ENCODE measurements around the gene FSTL5. TPM values are rescaled to one million over a fixed set of nuclear protein-coding genes. Genes with fewer than 3 reads are reported as not detected.
"Not testable (repeated sequence)": the region's sequence is repeated elsewhere in the genome, so short reads cannot be mapped to it uniquely, and the experiment has no call there.

Gene FSTL5
- total and polyA plus RNA-seq, 2 donors (not counting 3 experiments of a cell fraction or from before 2014, with no cell fraction given): 1.3 to 1.9 TPM

DNA sequence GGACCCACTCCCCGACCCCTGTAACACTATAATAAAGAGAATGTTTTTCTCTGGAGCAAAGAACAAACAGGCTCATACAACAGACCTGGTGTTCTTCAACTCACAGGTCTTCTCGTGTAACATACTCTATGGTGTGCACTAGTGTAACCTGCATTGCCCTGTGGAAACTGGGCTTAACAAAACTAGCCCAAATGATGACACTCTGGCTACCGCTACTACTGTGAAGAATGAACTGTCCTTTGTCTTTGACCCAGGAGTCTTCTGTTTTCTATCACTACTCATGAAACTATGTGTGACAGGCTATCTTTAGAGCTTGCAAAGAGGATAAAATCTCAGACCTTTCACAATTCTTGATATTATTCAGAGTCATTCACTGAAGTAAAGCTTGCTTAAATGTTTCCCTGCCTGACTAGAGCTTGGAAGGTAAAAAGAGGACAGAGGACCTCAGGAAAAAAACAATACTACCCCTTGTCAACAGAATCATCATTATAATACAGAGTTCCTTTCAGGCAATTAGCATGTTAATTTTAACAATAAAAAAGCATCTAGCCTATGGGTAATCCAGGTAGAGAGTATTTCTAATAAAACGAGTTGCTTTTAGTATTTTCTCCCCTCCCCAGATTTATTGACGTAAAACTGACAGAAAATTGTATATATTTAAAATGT lies 59.2 kb downstream of the FSTL5 start:
- CTCF ChIA-PET: no interaction called here
- no peaks in the 10 kb centered on the region for H3K79me2 ChIP-seq (ENCODE audit: control insufficient read depth, insufficient read depth, low read length)
- no peak for DNase-seq (ENCODE audit: low read depth, low spot score)
- no peaks in the 10 kb centered on the region for H3K9me1 ChIP-seq (replicated peaks; ENCODE audit: control insufficient read depth, extremely low read depth, insufficient read depth, low read length)
- POLR2A ChIA-PET: no interaction called here
- FAIRE-seq: no peak
- no peak overlapping the region for H2AFZ ChIP-seq (ENCODE audit: low read depth, low read length)
- H3K9me3 ChIP-seq (replicated peaks; ENCODE audit: control insufficient read depth, insufficient read depth, low read length): no peaks in the 10 kb centered on the region
- H3K4me3 ChIP-seq (replicated peaks in 1 of 3; ENCODE audit: insufficient read depth in 1 of 3, low read depth in 1 of 3, low read length in 3 of 3): no peak overlapping the region
- no peaks in the 10 kb centered on the region for H3K36me3 ChIP-seq (ENCODE audit: control insufficient read depth in 2 of 2, extremely low read depth in 1 of 2, insufficient read depth in 2 of 2, low read length in 2 of 2)
- no peaks in the 10 kb centered on the region for H4K20me1 ChIP-seq (replicated peaks; ENCODE audit: control insufficient read depth, extremely low read depth, insufficient read depth, low read length)
- no TSS peak for BruUV-seq (replicated peaks)
- no peak overlapping the region for H3K9ac ChIP-seq (replicated peaks; ENCODE audit: extremely low read depth, insufficient read depth, low read length)
- no peak overlapping the region for H3K27ac ChIP-seq (ENCODE audit: insufficient read depth, low read depth, low read length)
- H3K27me3 ChIP-seq (ENCODE audit: control insufficient read depth in 2 of 2, insufficient read depth in 2 of 2, low read length in 2 of 2): no peaks in the 10 kb centered on the region
- dilution Hi-C loops (cut with MboI; ENCODE audit: extremely low pct_ligation_motif_present, low sequenced_read_pairs): no loop called here
- H3K4me2 ChIP-seq (ENCODE audit: insufficient read depth, low read length): no peak overlapping the region
- TF ChIP-seq, protein P1, sequence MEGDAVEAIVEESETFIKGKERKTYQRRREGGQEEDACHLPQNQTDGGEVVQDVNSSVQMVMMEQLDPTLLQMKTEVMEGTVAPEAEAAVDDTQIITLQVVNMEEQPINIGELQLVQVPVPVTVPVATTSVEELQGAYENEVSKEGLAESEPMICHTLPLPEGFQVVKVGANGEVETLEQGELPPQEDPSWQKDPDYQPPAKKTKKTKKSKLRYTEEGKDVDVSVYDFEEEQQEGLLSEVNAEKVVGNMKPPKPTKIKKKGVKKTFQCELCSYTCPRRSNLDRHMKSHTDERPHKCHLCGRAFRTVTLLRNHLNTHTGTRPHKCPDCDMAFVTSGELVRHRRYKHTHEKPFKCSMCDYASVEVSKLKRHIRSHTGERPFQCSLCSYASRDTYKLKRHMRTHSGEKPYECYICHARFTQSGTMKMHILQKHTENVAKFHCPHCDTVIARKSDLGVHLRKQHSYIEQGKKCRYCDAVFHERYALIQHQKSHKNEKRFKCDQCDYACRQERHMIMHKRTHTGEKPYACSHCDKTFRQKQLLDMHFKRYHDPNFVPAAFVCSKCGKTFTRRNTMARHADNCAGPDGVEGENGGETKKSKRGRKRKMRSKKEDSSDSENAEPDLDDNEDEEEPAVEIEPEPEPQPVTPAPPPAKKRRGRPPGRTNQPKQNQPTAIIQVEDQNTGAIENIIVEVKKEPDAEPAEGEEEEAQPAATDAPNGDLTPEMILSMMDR (IDR thresholded peaks at IDR 0.05; ENCODE audit: extremely low read depth in 1 of 2, insufficient read depth in 1 of 2, low read depth in 1 of 2, low read length in 2 of 2): no peak
- no peak for TF ChIP-seq GATA2 (IDR thresholded peaks at IDR 0.05; ENCODE audit: insufficient read depth, insufficient read length, low read depth, low read length)
- TF ChIP-seq POLR2AphosphoS5 (IDR thresholded peaks at IDR 0.05; ENCODE audit: insufficient read depth, low read depth, low read length): no peak
- TF ChIP-seq JUN (IDR thresholded peaks at IDR 0.05; ENCODE audit: borderline replicate concordance, insufficient read depth, insufficient read length, low read depth): no peak
- TF ChIP-seq, protein P2, sequence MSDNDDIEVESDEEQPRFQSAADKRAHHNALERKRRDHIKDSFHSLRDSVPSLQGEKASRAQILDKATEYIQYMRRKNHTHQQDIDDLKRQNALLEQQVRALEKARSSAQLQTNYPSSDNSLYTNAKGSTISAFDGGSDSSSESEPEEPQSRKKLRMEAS (IDR thresholded peaks at IDR 0.05; ENCODE audit: insufficient read depth, insufficient read length): no peak
- no peak for TF ChIP-seq EZH2 (IDR thresholded peaks at IDR 0.05; ENCODE audit: borderline replicate concordance, low read depth, low read length, severe bottlenecking)
- no peak for TF ChIP-seq FOS (IDR thresholded peaks at IDR 0.05; ENCODE audit: borderline replicate concordance, insufficient read depth, low read length)
- no peak for TF ChIP-seq MYC (IDR thresholded peaks at IDR 0.05; ENCODE audit: low read depth, low read length)
- TF ChIP-seq POLR2A (IDR thresholded peaks at IDR 0.05; ENCODE audit: low read depth, low read length): no peak
- intact Hi-C loops (cut with micrococcal nuclease): no loop called here
- no peaks in the 10 kb centered on the region for H3K4me1 ChIP-seq (ENCODE audit: control insufficient read depth, extremely low read depth, insufficient read depth, low read length)

DNA sequence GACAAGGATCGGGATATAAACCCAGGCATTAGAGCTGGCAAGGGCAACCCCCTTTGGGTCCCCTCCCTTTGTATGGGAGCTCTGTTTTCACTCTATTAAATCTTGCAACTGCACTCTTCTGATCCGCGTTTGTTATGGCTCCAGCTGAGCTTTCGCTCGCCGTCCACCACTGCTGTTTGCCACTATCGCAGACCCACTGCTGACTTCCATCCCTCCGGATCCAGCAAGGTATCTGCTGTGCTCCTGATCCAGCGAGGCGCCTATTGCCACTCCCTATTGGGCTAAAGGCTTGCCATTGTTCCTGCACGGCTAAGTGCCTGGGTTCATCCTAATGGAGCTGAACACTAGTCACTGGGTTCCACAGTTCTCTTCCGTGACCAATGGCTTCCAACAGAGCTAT lies 59.9 kb downstream of the FSTL5 start:
- H3K9me3 ChIP-seq (replicated peaks; ENCODE audit: control insufficient read depth, insufficient read depth, low read length); DNase-seq (ENCODE audit: low read depth, low spot score); H3K4me3 ChIP-seq (replicated peaks in 1 of 3; ENCODE audit: insufficient read depth in 1 of 3, low read depth in 1 of 3, low read length in 3 of 3); intact Hi-C loops (cut with micrococcal nuclease); H3K79me2 ChIP-seq (ENCODE audit: control insufficient read depth, insufficient read depth, low read length); H3K9me1 ChIP-seq (replicated peaks; ENCODE audit: control insufficient read depth, extremely low read depth, insufficient read depth, low read length); H3K27ac ChIP-seq (ENCODE audit: insufficient read depth, low read depth, low read length); H2AFZ ChIP-seq (ENCODE audit: low read depth, low read length); BruUV-seq (replicated peaks); H4K20me1 ChIP-seq (replicated peaks; ENCODE audit: control insufficient read depth, extremely low read depth, insufficient read depth, low read length); H3K4me1 ChIP-seq (ENCODE audit: control insufficient read depth, extremely low read depth, insufficient read depth, low read length); H3K4me2 ChIP-seq (ENCODE audit: insufficient read depth, low read length); H3K27me3 ChIP-seq (ENCODE audit: control insufficient read depth in 2 of 2, insufficient read depth in 2 of 2, low read length in 2 of 2); FAIRE-seq; POLR2A ChIA-PET; H3K9ac ChIP-seq (replicated peaks; ENCODE audit: extremely low read depth, insufficient read depth, low read length); CTCF ChIA-PET; H3K36me3 ChIP-seq (ENCODE audit: control insufficient read depth in 2 of 2, extremely low read depth in 1 of 2, insufficient read depth in 2 of 2, low read length in 2 of 2); dilution Hi-C loops (cut with MboI; ENCODE audit: extremely low pct_ligation_motif_present, low sequenced_read_pairs): not testable (repeated sequence)

All from endothelial cell of umbilical vein (primary cell).